Upper lobe of right lung (tissue), 1 donor: Measurements from ENCODE around the gene C1QC. TPM values are rescaled to one million over a fixed set of nuclear protein-coding genes. Genes with fewer than 3 reads are reported as not detected.

ENCODE experiments used
- ATAC-seq: fragments of 200-7000 bp; cut with Tn5 transposase; one replicate; pipeline ENCODE4 v1.9.1; 2020; ENCODE audit warnings: mild to moderate bottlenecking, moderate library complexity
- DNase-seq: peaks from one replicate; pipeline ENCODE4 v3.0.0-alpha.2; 2020
- H3K27ac ChIP-seq: fragments of 200-600 bp; one replicate; pipeline ENCODE4 v1.8.0; 2022
- H3K27me3 ChIP-seq: fragments of 200-600 bp; one replicate; pipeline ENCODE4 v1.8.0; 2022; ENCODE audit warnings: mild to moderate bottlenecking
- H3K36me3 ChIP-seq: fragments of 200-600 bp; one replicate; pipeline ENCODE4 v1.8.0; 2022
- H3K4me1 ChIP-seq: fragments of 200-600 bp; one replicate; pipeline ENCODE4 v1.8.0; 2022
- H3K4me3 ChIP-seq: fragments of 200-600 bp; one replicate; pipeline ENCODE4 v1.8.0; 2022; ENCODE audit warnings: mild to moderate bottlenecking
- H3K9me3 ChIP-seq: fragments of 200-600 bp; one replicate; pipeline ENCODE4 v1.8.0; 2022
- CTCF ChIP-seq: fragments of 200-600 bp; IDR thresholded peaks from one replicate; pipeline ENCODE4 v1.8.0; 2022; ENCODE audit warnings: antibody characterized with exemption
- intact Hi-C: fragments of 100-400 bp; cut with DNase I; formaldehyde crosslinking; loops from one replicate; pipeline ENCODE4 v1.11.0; 2022
- total RNA-seq: library from RNA; stranded (reverse); fragmentation: NEBNext Ultra II Directional; extraction: Animal tissue kit (Norgen Biotek cat#: 25700); gene quantifications from one replicate; pipeline ENCODE4 v1.2.1, GENCODE V29; 2021
- donor health status: DM: no; HTN: yes; CAD: no; lungs with severe emphysema.

C1QC gene
- total RNA-seq, 1 donor from 2014 or later: 353 TPM

GRCh38 chr1:22681556-22682276 lies 38.3 kb downstream of the C1QC start:
- no peak overlapping the region for H3K27ac ChIP-seq
- intact Hi-C loops: no loop called here
- DNase-seq (no peak), ATAC-seq (no peak)
- H3K9me3 ChIP-seq: no peaks in the 10 kb centered on the region
- H3K27me3 ChIP-seq: peaks cover 19% of the 10 kb centered on the region
- H3K4me1 ChIP-seq: no peaks in the 10 kb centered on the region
- no peak overlapping the region for H3K4me3 ChIP-seq
- TF ChIP-seq CTCF: no peak
- no peaks in the 10 kb centered on the region for H3K36me3 ChIP-seq

GRCh38 chr1:22683547-22683946 lies 40.1 kb downstream of the C1QC start:
- Histone ChIP-seq H3K27ac (no peak overlapping the region), H3K27me3 (peaks cover 16% of the 10 kb centered on the region), H3K4me1 (no peaks in the 10 kb centered on the region), H3K4me3 (no peak overlapping the region), H3K9me3 (no peaks in the 10 kb centered on the region), H3K36me3 (no peaks in the 10 kb centered on the region)
- no peak for TF ChIP-seq CTCF
- intact Hi-C loops: no loop called here
- ATAC-seq: no peak
- DNase-seq: no peak

DNA sequence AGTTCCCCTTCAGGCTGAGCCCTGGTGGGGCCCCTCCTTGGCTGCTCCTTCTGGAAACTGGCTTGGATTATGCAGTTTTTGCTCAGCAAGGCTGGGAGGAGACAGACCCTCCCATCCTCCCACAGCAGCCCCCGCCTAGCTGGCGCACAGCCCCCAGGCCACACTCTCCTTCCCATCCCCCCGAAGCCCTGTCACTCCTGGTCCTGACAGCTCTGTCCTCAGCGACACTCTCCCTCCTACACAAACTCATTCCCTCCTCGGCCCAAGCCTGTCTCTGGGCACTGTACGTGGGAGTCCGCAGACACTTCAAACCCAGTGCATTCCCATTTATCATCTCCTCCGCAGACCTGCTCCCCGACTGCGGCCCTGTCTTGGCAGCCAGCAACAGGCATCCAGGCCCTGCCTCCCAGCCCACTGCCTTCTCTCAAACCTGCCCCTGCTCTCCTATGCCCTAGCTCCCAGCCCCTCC lies 42.2 kb downstream of the C1QC start:
- no peak for TF ChIP-seq CTCF
- Histone ChIP-seq H3K4me3 (no peak overlapping the region), H3K27ac (no peak overlapping the region), H3K4me1 (no peaks in the 10 kb centered on the region), H3K27me3 (peaks cover 16% of the 10 kb centered on the region), H3K36me3 (no peaks in the 10 kb centered on the region), H3K9me3 (no peaks in the 10 kb centered on the region)
- intact Hi-C loops: no loop called here
- no peak for ATAC-seq
- DNase-seq: no peak

- TF ChIP-seq CTCF: no peak
- intact Hi-C loops: no loop called here
- Histone ChIP-seq H3K27me3 (peaks cover 15% of the 10 kb centered on the region), H3K27ac (no peak overlapping the region), H3K9me3 (no peaks in the 10 kb centered on the region), H3K4me3 (no peak overlapping the region), H3K36me3 (no peaks in the 10 kb centered on the region), H3K4me1 (no peaks in the 10 kb centered on the region)
- DNase-seq: no peak
- ATAC-seq: no peak
Observed at GRCh38 chr1:22687191-22687590, 43.8 kb downstream of the C1QC start.

DNA sequence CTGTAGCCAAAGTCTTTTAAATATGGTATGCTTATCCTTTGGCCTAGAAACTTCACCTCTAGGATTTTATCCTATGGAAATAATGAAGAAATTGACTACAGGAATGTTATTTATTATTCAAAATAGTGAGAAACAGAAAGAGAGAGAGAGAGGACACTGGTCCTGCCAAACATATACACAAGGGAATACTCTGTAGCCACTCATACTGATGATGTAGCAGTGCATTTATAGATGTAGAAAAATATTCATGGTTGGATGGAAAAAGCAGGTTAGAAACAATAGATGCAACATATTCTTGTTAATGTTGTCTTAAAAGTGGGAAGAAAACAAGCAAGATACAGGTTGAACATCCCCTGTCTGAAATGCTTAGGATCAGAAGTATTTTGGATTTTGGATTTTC lies 45.0 kb downstream of the C1QC start:
- Histone ChIP-seq H3K27ac (no peak overlapping the region), H3K4me3 (no peak overlapping the region), H3K27me3 (peaks cover 6% of the 10 kb centered on the region), H3K4me1 (no peaks in the 10 kb centered on the region), H3K9me3 (no peaks in the 10 kb centered on the region), H3K36me3 (no peaks in the 10 kb centered on the region)
- no peak for TF ChIP-seq CTCF
- intact Hi-C loops: no loop called here
- no peak for DNase-seq
- no peak for ATAC-seq

DNA sequence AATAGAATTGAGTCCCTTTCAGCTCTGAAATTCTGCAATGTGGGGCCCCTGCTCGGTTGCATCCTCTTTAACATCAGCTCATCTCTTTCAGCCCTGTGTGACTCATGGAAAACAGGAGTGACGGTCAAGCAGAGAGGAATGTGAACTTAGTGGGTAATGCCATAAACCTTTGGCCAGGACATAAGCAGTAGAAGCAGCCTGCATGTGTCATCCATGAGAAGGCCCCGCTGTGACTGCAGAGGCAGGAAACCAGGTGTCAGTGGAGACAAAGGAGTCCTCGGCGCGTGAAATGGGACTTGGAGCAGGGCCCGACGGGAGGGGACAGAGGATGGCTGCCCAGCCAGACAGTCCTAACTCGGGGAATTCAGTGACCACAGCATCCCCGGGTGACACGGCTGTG lies 46.1 kb downstream of the C1QC start:
- DNase-seq: no peak
- Histone ChIP-seq H3K27ac (no peak overlapping the region), H3K4me1 (no peaks in the 10 kb centered on the region), H3K27me3 (peaks cover 12% of the 10 kb centered on the region), H3K9me3 (no peaks in the 10 kb centered on the region), H3K4me3 (no peak overlapping the region), H3K36me3 (no peaks in the 10 kb centered on the region)
- TF ChIP-seq CTCF: no peak
- no peak for ATAC-seq
- intact Hi-C loops: no loop called here
